ENCODE results near the gene ASTN2.
A peak's percentile ranks its signal among the peaks of the same experiment; 100 is the strongest.

Gene ASTN2

DNA sequence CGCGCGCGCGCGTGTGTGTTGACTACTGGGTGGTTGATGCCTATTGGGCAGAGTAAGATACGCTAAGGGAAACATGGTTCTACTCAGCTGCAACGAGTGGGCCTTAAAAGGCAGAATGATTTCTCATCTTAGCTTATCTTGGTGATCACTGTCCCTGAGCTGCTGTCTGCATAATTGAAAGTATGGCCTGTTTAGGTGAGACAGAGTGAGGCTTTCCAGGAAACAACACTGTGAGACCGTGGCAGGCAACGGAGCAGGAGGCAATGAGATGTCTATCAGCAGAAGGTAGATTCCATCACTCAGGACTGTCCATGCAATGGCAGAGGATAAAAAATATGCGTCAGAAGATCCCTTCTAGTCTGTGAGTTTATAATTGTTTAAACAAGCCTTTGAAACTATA lies 450.6 kb downstream of the ASTN2 start:
- no peak for DNase-seq (ENCODE audit: low spot score)

DNA sequence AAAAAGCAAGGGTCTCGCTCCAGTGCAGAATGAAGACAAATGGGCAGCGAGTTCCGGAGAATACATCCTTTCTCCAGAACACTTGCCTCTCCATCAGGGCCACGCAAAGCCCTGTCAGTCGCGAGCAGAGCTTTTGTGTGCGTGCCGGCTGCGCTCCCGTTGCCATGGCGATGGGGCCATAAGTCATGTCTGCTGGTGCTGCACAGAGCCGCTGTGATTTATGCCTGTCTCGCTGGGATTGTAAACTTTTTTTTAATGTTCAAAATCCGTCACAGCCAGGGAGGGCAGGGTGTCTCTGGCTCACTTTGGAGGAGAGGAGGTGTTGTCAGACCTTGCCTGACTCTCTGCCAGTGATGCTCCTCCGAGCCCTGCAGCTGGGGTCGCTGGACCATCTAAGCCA lies 455.0 kb downstream of the ASTN2 start:
- no peak for DNase-seq (ENCODE audit: low spot score)

DNA sequence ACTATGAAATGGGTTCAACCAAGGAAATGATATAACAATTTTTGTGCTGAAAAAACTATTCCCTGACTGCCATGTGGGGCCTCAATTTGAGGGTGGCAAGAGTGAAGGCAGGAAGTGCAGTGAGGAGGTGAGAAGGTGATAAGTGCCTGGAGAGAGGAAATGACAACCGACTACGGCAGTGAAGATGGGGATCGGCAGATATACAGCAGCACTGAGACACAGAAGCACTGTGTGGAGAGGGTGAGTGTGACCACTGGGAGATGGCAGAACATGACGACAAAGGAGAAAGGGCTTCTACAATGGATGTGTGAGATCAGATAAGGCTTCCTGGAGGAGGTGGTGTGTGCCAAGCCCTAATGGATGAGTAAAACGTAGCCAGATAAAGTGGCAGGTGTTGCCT lies 456.0 kb downstream of the ASTN2 start:
- DNase-seq (ENCODE audit: low spot score): no peak

DNA sequence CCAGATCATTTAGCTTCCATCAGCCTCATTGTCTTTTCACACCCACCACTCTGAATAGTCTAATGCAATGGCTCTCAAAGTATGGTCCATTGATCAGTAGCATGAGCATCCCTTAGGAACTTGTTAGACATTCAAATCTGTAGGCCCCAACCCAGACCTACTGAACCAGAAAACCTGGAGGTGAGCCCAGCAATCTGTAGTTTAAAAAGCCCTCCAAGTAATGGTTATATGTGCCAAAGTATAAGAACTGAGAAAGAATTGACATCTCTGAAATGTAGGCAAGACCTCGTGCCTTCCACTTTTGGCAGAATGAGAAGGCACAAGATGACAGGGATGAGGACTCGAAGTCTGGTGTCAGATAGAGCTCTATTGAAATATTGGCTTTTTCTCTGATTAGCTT lies 460.1 kb downstream of the ASTN2 start:
- DNase-seq (ENCODE audit: low spot score): no peak

DNA sequence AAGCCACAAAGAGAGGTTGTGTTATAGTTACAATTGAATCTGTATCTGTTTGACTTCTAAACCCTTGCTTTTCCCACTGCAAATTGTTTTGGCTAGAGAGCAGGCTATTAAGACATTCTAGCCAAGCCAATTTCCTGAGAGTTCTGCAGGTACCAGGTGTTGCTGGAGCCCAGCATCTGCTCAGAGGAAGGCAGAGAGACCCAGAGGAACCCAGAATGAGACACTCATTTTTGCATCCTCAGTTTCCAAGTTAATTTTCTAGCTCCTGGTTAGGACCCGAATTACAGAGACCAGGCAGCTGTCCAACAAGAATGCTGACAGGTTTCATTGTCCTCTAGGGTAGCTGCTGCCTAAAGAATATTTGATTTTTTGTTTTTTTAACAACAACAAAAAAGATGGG lies 461.6 kb downstream of the ASTN2 start:
- DNase-seq (ENCODE audit: low spot score): no peak

DNA sequence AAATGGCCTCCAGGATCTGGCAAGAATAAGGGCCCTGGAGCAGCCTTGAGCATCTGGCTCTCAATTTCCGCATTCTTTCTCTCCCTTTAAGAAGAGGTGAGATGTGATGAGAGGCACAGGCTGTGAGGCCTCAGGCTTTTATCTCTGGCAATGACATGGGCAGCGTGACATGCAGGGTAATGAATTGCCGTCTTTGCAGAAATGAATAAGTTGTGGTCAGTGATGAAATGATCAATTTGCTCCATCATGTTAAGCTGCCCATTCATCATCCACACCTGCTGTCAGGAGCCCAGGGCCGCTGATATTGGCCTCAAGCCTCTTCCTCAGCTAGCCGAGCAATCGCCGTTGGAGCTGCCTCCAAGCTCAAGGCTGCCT lies 462.4 kb downstream of the ASTN2 start:
- no peak for DNase-seq (ENCODE audit: low spot score)

DNA sequence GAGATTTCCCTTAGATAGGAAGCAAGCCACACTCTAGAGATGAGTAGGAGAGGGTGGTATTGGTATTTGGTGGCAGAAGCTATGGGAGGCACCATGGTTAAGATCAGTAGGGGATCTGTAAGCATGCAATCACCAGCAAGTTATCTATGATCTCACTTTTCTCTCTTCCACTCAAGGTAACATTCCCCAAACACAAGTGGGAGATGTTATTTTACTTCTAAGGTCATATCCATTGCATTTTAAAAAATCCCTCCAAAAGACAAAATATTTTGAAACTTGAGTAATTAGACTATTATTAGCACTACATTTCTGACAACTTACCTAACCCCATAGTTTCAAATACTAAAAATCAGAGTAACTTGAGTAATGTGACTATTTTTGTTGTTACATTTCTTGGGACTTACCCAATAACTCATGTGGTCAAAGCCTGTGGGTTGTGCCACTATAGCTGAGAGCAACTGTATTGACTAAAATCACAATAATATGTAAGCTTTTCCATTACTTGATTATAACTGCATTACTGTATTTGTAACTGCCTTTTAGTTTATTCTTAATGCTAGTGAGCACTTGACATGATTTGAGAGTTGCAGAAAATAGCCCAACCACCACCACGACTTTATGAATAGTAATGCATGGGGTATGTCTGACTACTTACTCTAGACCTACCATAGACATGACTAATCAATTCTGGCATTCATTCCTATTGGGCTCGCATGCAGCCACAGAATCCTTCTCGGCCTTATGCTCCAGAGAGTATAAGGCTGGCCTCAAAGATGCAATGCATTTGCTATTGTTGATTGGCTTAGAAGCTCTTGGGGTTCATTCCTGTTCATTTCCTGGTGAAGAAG lies 463.0 kb downstream of the ASTN2 start:
- peak; percentile 31 for DNase-seq (ENCODE audit: low spot score)

DNA sequence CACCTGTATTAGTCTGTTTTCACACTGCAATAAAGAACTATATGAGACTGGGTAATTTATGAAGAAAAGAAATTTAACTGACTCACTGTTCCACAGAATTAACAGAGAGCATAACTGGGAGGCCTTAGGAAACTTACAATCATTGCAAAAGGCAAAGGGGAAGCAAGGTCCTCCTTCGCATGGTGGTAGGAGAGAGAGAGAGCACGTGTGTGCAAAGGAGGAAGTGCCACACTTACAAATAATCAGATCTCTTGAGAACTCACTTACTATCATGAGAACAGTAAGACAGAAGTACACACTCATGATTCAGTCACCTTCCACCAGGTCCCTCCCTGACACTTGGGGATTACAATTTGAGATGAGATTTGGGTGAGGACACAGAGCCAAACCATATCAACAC lies 469.0 kb downstream of the ASTN2 start:
- DNase-seq (ENCODE audit: low spot score): no peak

DNA sequence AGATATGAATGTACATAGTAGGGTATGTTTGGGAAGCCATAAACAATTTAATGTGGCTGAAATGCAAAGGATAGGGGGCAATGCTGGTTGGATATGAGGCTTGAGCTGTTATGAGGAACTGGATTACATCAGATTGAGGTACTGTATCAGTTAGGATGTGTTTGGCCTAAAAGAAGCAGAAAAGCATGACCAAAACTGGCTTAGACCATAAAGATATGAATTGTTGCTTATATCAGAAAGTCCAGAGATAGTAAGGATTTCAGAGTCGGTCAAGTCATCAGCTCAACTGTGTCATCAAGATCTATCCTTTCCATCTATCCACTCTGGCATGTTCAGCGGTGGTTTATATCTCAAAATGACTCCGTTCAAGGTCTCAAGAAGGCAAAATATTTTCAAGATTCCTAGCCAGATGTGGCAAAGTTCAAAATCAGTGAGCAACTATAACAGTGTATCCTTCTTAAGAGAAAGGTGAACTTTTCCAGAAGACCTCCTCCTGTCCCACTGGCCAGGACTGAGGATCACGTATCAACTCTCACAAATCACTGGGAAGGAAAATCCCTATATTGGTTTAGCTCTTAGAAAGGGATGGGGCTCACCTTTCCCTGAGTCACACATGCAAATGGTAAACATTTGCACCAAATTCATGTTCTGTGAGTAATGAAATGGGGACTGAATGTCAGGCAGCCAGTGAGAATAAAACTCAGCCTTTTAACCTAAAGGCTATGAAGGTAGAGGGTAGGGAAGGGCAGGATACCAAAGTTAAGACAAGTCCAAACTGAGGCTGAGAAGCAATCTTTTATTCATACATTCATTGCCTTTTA lies 469.9 kb downstream of the ASTN2 start:
- no peak for DNase-seq (ENCODE audit: low spot score)

DNA sequence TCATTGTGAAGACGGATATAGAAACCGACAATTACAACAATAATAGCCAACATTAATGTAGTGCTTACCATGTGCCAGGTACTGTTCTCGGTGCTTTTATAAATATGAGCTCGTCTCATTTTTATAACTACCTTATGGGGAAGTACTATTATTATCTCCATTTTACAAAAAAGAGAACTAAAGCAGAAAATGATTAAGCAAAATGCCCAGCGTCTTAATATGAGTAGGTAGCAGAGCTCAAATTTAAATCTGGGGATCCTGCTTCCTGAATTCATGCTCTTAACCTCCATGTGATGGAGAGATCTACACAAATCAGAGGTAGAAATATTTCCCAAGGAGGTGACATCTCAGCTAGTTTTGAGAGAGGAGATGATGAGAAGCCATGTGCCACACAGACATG lies 470.9 kb downstream of the ASTN2 start:
- DNase-seq (ENCODE audit: low spot score): no peak

DNA sequence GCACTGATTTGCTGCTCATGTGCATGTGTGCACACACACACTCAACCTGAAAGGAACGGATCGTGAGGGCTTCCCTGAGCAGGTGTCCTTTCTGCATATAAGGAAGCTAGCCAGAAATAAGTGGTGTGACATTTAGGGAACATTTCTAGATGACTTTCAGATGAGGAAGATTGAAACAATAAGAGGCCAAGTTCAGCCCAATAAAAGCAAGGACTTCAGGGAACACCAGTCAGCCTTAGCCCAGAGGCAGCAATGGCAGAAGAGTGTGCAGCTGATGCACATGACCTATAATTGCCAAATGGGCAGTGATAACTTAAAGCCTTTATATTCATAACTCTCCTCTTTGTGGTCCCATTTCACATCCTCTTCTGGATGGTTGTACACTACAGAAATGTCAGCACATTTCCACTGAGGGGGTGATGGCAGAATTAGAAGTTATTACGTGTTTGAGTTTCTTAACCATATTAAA lies 472.2 kb downstream of the ASTN2 start:
- no peak for DNase-seq (ENCODE audit: low spot score)

DNA sequence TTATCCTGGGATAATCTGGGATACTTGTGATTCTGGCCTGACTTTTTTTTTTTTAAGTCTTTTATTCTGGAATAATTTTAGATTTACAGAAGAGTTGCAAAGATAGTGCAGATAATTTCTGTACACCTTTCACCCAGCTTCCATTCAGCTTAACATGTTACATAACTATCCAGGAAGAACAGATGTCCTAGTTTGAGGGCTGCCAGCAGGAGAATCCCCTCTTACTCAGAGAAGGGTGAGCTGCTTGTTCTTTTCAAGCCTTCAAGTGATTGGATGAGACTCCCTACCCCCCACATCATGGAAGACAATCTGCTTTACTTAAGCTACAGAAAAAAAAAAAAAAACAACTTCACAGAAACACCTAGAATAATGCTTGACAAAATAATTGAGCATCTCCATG lies 473.6 kb downstream of the ASTN2 start:
- no peak for DNase-seq (ENCODE audit: low spot score)

DNA sequence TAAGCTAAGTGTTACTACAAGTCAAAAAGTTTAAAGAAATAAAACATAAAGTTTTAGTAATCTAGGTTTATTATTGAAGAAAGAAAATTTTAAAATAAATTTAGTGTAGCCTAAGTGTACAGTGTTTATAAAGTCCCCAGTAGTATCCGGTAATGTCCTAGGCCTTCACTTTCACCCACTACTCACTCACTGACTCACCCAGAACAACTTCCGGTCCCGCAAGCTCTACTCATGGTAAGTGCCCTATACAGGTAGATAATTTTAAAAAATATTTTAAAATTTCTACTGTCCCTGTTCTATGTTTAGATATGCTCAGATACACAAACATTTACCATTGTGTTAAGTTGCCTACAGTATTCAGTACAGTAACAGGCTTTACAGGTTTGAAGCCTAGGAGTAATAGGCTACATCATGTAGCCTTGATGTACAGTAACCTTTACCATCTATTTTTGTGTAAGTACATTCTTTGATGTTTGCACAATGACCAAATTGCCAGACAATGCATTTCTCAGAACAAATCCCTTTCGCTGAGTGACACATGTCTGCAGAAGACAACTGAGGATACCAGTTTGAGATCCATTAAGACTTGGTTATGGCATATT lies 474.1 kb downstream of the ASTN2 start:
- DNase-seq (ENCODE audit: low spot score): peak; percentile 7

DNA sequence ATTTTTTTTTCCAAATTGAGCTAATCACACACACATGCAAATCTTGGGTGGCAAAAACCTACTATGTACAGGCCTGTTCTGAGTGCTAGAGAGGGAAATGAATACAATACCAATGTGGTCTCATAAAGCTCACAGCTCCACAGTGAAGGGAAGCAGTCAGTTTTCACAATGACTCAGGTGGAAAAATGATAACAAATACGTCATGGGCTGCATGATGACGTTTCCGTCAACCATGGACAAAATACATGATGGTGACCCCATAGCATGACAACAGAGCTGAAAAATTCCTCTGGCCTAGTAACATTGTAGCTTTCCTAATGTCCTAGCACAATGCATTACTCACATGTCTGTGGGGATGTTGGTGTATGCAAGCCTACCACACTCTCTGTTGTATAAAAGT lies 475.2 kb downstream of the ASTN2 start:
- DNase-seq (ENCODE audit: low spot score): peak; percentile 12

DNA sequence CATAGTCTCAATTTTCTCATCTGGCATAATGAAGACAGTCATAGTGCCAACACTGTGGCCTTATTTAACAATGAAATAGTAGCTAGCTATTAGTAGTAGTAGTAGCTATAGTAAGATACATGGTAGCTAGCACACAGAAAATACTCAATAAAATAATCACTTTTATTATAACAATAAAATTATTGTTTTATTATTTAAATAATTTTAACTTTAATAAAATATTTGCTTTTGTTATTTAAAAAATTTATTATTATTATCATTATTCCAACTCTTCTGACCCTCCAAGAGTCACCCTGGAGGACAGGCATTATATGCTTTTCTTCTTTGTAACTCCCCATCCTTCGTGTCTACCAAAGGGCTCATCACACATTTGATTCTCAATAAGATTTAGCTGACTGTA lies 475.7 kb downstream of the ASTN2 start:
- no peak for DNase-seq (ENCODE audit: low spot score)

DNA sequence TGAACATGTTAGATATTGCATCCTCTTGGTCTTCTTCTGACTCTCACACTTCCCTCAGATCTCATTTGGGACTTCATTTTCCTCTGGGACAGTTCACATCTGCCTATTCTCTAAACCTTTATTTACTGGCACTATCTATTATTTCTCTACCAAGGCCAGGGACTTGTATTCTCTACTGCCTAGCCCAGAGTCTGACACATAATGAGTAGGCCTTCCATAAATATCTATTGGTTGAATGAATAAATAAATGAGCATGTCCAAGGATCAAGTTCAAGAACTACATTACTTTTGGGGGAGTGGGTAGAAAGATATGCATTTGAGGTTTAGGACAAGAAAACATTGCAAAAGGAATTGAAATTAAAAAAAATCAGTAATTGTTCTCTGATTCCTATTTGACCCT lies 477.5 kb downstream of the ASTN2 start:
- no peak for DNase-seq (ENCODE audit: low spot score)

DNA sequence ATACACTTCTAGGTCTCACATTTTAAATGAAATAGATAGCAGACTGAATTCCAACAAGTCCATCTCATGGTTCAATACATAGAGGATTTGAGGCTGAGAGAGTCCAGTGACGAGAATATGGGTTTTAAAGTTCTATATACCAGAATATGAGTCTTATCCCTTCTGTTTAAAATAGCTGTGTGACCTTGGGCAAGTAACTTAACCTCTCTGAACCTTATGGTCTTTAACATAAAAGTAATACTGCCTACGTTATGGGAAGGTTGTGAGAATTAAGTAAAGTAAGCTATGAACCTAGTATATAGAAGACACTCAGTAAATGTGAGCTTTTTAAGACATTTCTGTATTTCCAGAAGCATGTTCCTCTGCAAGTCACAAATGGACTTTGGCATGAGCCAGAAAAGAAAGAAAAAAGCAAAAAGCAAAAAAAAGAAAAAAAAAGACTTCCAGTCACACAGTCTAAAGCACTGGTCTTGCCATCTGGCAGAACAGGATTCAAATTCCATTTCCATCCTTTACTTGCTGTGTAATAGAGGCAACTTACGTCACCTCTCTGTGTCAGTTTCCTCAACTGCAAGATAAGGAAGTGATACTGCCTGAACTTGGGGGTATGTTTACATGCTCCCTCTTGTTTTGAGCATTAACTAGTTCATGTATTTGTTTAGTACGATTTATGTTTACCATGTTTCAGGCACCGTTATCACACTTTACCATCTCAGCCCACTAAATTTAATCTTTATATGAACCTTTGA lies 479.5 kb downstream of the ASTN2 start:
- DNase-seq (ENCODE audit: low spot score): no peak

DNA sequence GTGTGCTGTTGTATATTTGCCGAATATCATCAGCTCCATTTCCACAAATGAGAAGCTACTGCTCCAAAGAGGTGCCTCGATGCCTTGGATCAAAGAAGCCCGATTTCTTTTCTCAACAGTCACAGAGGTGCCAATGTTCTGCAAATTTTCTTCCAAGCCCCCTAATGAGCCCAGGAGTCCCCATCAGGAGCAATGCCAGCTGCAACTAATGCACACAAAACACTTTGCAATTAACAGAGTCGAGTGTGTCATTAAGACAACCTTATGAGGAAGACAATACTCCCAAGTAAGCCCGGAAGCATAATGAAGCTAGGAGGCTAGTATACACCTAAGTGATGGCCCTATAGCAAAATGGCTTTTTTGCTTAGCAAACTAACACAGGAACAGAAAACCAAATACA lies 480.7 kb downstream of the ASTN2 start:
- DNase-seq (ENCODE audit: low spot score): no peak

DNA sequence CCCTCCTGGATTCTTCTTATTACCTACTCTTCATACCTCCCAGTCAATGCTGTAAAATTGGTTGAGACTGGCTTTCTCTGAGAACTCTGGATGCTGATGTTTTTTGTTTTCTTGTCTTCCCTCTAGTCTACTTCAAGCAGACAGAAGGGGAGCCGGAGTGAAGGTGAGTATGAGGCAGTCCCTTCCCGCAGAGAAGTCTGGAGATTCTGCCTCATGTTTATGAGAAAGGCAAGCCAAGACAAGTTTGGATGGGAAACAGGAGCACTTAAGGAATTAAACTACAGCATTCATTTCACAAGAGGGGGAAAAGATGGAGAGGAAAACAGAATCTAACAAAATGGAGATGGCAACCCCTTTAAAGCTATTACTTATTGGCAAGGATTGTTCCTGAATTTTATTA lies 481.6 kb downstream of the ASTN2 start:
- no peak for DNase-seq (ENCODE audit: low spot score)

DNA sequence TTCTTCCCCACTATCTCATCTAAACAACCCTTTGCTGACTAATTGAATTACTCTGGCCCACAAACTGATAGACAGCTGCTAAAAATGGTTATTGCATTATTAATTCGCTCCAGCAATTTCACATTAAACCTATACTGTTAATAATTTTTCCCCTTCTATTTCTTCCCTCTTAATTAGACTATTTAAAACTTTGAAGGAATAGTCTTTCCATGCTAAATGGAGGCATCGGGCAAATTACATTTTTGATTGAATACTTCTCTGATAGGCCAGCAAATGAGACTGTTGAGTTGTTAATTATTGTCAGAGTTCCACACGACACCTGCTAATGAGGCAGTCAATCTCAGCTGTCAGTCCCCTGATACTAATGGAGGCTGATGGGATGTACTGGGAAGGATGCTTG lies 485.2 kb downstream of the ASTN2 start:
- DNase-seq (ENCODE audit: low spot score): no peak

DNA sequence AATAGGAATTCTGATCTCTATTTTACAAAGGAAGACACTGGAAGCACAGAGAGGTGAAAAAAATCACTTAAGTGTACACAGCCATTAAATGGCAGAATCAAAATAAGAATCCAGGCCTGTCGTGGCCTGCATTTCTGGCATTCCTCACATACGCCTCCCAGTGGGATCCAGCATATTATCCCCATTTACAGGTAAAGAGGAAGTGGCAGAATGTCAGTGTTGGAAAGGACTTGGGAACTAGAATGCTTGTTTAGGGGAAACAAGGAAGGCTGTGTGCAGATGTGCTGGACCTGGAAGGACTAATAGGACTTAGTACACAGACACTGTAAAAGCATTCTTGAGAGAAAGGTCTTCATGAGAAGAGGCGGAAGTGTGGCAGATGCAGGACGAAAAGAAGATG lies 486.0 kb downstream of the ASTN2 start:
- no peak for DNase-seq (ENCODE audit: low spot score)

DNA sequence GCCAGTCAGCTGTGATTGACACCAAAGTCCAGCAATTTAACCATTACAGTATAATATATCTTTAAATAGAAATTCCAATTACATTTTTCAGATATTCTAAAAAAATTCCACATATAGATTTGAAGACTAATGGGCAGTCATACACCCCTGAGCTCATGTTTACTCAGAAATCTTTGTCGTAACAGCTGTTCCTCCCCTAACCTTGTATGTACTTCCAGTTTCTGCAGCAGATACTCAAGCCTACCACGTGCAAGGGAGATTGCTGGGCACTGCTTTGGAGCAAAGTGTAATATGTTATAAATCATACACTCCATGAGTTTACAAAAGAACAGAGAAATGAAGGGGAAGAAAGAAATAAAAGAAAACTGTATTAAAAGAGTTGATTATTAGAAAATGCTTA lies 486.6 kb downstream of the ASTN2 start:
- DNase-seq (ENCODE audit: low spot score): no peak

Data from RKO (cell line).